GM19395 (cell line): ENCODE measurements around the gene DNAJB8.

Experiments used
- ATAC-seq: cut with Tn5 transposase; IDR thresholded peaks from one replicate; pipeline ENCODE4 v1.9.1; 2021; ENCODE audit warnings: mild to moderate bottlenecking, moderate library complexity; ENCODE audit not compliant: unreplicated experiment

The DNAJB8 gene

DNA sequence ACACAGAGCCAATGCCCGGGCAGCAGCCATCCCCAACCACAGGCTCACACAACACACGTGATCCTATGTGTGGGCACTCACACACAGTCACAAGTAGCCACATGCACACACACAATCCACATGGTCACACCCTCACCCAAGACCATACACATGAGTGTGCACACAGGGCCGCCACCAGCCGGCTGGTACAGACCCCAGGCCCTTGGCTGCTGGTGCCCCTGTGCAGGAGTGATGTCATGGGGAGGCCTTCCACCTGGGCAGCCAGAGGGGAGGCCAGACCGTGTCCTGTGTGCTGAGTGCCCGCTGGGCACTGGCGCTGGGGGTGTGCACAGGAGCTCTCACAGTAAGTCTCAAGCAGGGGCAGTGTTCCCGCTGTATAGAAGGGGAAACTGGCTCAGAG is 36.9 kb downstream of the DNAJB8 start:
- ATAC-seq = no peak

DNA sequence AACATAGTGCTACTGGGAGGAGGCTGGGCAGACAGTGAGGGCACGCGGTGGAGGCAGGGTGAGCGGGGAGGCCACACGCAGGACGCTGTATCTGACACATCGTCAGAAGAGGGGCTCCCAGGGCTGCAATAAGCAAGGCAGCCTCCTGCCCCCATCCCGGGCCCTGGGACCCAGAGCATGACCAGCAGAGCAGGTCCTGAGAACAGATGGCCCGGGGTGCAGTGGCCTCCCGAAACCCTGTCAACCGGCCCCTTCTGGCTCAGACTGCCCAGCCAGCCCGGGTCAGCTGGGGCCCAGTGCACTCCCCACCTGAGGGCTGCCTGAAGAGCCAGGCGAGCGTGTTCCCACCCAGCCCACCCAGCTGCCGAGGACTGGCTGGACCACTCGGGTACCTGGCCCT is 37.4 kb downstream of the DNAJB8 start:
- no peak for ATAC-seq

DNA sequence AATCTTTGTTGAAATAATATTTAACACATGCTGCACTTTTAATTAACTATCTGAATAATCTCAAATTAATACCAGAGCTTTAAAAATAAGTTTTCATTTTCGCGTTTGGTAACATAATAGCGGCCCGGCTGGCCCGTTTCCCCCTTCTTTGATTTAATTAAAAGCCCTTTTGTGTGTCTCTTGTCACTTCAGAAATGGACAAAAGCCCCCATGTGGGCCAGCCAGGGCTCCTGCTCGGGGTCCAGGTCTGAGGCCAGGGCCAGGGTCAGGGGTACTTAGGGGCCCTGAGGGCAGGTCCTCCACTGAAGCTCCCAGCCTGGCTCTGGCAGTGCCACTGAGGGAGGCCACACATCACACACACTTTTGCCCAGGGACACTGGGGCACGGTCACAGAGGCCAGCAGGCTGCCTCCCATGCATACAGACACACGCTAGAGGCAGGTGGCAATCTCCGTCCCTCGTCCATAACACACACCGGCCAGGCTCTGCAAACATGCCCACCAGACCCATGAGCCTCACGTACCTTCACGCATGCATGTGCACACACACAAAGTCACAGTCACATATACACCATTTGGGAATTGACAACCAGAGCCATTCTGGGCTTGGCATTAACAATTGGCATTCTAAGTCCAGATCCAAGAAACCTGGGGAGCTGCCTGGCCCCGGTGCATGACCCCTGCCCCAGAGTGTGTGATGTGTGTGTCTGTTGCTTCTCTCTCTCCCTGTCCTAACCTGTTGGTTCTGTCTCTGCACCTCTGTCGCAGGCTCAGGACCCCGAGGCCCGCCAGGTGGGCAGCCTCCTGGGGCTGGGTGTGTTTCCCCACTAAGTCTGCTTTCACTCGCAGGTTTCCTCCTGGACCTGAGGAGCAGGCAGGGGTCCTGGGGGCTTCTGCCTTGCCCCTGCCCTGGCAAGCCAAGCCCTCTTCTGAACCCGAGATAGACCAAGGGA is 38.5 kb downstream of the DNAJB8 start:
- ATAC-seq = no peak

DNA sequence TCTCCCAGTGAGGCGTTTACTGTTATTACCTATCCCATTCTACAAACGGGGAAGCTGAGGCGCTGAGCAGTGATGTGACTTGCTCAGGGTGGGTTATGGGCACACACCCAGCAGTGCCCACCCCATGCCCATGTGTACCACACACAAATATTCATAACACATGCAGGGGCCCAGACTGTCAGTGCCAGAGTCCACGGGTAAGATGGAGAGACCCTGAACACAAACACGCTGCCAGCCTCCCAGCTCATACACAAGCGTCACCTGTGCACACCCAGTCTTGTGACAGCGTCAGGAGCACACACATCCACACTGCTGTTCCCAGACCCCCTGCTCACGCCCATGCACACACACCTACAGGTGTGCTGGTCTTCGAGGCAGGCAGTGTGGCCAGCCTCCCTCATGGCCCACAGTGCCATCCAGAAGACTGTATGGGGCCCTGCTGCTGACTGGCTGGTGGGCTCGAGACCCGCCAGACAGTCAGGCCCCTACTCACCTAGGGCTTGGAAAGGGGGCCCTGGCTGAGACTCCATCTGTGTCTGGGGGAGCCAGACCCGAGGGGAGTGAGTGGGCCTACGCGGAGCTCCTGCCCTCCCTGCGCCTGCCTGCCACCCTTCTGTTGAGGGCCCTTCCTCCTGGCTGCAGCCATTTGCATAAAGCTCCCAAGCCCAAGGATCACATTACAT is 39.4 kb downstream of the DNAJB8 start:
- ATAC-seq = no peak

DNA sequence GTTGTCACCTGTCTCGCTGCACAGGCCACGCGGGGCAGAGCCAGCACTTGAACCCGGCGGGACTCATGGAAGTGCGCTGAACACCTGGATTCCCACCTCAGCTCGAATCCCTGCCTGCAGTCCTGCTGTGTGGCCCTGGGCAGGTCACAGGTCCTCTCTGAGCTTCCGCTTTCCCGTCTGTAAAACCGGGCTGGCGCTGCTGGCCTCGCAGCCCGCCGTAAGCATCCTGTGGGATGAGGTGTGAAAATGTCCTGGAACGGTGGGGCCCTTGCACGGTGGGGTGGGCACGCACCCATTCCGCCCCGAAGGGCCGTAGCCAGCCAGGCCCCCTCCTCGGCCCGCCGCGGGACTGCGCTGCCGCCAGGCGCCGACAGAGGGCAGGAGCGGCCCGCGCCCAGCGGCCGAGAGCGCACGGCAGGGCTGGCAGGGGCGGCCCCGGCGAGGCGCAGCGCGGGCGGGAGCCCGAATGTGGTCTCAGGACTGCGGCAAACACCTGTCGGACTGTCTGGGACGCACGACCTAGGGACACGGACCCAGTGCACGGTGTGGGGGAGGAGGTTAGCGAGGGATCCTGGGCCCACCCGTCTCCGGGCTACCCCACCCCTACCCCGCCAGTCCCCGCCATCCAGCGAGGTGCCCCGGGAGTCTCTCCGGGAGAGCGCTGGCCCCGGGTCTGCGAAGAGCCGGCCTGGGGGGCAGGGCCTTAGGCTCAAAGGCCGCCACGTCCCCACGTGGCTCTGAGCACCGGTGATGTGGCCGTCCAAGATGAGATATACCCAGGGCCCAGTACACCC is 40.4 kb downstream of the DNAJB8 start:
- no peak for ATAC-seq

DNA sequence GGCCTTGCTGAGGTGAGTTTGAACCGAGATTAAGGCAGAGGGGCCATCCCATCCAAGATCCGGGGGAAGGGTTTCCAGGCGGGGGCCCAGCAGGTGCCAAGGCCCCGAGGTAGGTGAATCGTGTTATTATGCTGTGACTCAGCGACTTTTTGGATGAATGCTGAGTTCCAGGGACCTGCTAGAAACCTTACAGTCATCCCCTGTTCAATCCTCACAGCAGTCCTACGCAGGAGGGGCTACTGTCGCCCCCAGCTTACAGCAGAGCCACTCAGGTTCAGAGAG is 40.9 kb downstream of the DNAJB8 start:
- no peak for ATAC-seq

DNA sequence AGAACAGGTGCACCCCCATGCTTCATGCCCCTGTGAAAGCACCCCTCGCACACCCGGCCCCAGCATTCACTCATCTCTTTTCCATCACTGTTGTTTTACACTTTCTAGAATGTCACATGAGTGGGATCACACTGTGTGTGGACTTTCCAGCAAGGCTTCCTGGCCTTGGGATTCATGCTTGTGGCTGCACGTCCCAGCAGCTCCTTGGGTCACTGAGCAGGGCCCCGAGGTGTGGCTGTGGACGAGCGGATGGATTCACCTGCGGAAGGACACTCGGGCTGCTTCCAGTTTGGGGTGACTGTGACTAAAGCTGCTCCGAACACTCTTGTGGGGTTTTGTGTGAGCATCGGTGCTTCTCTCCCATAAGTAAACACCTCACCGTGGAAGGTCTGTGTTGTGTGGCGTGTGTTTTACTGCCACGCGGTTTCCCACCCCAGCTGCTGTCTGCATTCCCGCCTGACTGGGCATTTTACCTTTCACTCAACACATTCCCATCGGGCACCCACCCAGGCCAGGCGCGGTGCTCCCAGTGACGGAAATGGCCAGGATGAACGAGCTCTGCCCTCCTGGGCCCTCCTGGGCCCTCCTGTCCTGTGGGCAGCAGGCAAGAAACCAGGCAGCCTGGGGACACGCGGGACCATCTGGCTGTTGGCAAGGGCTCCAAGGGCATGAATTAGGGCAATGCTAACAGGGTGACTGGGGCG is 41.4 kb downstream of the DNAJB8 start:
- no peak for ATAC-seq

DNA sequence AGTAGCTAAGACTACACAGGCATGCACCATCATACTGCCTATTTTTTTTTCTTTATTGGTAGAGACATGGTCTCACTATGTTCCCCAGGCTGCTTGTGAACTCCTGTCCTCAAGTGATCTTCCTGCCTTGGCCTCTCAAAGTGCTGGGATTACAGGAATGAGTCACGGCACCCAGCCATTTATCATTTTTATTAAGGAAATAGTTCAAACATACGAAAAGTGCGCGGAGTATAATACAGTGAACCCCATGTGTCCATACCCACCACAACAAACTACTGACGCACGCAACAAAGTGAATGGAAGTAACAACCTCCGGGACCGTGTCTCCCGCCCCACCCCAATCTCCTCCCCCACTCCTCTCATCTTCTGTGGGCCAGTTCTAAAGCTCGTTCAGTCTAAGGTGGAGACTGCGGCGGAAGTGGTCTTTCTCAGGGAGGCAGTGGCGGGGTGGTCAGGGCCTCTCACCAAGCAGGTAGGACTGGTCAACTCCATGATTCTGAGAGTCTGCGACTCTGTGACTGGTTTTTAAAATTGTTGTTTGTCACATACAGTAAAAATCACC is 42.1 kb downstream of the DNAJB8 start:
- ATAC-seq = no peak

DNA sequence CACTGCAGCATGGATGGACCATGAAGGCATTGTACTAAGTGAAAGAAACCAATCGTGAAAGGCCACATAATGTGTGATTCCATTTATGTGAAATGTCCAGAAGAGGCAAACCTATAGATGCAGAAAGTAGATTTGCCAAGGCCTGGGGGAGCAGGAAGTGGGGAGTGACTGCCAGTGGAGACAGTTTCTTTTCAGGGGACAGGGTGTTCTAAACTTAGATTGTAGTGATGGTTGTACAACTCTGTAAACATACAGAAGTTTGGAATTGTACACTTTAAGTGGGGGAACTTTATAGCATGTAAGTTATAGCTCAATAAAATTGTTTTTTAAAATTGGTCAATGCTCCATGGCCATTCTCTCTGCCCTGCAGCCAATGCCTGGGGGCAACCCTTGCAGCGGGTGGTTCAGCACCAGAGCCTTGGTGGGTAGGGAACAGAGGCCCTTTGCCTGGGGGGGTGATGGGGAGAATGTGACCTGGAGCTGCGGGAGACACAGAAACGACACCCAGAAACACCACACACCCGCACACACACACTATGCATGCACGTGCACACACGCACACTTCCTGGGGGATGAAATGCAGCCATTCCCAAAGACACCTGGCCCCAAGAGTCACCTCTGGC is 43.1 kb downstream of the DNAJB8 start:
- no peak for ATAC-seq

DNA sequence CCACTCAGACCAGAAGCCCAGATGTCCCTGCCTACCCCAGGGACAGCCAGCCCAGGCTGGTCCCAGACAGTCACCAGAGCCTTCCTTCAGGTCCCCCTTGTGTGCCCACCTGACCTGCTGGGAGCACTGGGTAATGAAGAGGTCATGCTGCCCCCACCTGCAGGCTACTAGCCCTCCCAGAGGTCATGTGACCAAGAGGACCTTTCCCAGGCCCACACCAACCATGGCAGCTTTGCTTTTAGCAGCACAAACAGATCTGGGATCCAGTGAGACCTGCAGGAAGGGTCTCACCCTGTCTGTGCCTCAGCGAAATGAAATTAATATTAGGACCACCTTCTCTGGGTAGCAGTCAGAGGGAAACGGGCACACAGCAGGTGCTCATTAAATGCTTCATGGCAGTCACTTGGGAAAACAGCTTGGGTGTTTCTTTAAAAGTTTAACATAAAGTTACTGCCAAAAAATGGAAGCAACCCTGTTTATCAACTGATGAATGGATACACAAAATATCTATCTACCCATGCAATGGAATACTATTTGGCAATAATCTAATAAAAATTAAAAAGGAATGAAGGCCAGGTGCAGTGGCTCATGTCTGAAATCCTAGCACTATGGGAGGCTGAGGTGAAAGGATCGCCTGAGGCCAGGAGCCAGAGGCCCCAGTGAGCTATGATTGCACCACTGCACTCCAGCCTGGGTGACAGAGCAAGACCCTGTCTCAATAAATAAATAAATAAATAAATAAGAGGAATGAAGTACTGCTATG is 43.7 kb downstream of the DNAJB8 start:
- ATAC-seq = no peak

DNA sequence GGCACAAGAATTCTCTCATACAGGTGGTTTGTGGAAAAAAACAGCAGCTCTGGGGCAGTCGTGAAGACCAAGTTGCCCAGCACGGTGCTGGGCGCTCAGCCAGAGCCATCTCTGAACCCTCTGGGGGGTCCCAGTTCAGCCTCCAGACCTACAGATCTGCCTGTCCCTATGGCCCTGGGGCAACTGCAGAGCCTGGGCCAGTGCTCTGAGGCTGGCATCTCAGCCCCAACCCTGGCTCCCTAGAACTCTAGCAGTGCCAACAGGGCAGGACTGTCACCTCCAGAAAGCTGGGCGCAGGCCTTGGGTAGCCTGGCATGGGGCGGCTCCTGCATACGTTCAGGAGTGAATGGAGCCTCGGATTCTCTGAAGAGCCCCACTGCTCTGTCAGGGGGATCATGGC is 44.7 kb downstream of the DNAJB8 start:
- no peak for ATAC-seq

DNA sequence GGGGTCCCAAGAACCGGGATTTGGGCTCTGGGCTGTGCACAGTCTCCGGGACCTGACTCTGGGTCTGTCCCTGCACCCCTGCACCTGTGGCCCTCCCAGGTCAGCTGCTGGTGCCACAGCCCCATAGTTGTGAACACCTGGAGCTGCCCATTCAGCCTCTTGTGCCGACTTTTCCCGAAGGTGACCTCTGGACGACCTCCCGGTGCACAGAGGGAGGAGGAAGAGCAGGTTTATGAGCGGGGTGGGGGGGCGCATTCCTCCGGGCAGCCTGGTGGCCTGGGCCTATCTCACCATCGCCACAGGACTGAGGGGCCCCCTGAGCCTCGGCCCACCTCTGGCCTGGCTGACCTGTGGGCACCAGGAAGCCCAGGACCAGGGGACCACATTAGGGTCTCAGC is 45.3 kb downstream of the DNAJB8 start:
- no peak for ATAC-seq

DNA sequence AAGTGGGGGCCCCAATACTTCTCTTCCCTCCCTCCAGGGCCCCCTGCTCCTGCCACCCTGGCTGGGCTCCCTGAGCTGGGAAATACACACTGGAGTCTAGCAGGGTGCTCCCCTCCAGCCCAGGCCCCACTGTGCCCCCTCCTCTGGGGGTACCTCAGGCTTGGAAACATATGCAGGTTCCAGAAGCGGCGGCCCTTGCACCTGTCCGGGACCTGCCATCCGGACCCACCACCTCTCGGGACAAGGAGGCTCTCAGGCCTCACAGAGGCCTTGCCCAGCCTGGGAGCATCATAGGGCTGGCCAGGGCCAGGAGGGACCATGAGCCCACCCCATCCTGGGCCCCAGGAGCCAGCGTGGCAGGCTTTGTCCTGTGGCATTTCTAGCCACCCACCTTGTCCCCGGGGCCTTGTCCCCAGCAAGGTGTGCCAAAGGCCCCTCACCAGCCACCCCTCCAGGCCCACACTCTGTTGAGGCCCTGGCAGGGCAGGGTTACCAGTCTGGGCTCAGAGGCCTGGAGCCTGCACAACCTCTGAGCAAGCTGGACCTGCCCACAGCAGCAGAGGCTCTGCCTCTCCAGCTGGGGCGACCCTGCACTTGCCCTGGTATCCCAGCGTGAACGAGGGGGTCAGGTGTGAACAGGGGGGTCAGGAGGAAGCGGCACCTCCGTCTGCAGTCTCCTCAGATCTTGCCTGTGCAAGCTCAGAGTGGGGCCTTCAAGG is 45.8 kb downstream of the DNAJB8 start:
- ATAC-seq = no peak

DNA sequence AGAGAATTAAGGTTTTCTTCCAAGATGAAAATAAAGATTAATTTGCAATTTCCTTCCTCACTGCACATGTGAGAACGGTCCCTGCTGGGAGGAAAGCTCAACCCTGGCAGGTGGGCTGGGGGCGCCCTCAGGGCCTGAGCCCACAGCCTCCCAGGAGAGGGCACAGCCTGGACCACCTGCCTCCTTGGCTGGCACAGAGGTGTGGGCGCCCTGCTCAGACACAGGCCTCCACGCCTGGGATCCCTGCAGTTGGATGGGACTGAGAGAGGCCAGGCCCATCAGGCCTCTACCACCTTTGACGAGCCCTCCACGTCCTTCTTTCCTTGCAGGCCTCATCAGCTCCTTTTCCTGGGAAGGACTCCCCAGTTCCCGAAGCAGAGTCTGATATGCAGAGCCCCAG is 46.4 kb downstream of the DNAJB8 start:
- ATAC-seq = no peak

DNA sequence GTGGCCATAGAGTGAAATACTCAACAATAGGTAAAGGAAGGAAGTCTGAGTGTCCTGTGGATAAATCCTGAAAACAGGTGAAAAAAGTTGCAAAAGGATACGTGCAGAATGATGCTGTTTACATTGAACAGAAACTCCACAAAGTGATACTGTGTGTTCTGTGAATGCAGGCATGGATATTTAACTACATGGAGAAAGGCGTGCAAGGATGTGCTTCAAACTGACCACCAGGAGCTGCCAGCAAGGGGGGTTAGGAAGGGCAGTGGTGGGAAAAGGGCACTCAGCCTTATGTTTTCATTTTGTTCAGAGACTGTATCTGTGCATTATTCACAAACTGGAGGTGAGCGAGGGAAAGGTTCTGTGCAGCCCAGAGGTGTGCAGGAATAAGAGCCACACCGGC is 47.4 kb downstream of the DNAJB8 start:
- ATAC-seq = no peak

DNA sequence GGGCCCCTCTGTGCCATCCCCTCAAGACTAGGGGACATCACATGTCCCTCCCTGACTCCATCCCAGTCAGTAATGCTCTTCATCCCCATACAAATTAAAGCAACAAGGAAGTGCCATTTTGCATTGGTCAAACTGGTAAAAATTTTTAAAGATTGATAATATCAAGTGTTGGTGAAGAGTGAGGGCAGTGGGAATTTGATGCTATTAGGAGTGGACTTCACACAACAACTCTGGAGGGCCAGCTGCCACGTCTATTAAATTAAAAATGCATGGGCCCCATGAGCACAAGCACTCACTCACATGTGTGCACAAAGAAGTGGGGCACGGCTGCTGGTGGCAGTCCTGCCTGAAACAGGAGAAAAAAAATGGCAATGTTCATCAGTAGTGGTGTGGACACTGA is 47.8 kb downstream of the DNAJB8 start:
- ATAC-seq = no peak

DNA sequence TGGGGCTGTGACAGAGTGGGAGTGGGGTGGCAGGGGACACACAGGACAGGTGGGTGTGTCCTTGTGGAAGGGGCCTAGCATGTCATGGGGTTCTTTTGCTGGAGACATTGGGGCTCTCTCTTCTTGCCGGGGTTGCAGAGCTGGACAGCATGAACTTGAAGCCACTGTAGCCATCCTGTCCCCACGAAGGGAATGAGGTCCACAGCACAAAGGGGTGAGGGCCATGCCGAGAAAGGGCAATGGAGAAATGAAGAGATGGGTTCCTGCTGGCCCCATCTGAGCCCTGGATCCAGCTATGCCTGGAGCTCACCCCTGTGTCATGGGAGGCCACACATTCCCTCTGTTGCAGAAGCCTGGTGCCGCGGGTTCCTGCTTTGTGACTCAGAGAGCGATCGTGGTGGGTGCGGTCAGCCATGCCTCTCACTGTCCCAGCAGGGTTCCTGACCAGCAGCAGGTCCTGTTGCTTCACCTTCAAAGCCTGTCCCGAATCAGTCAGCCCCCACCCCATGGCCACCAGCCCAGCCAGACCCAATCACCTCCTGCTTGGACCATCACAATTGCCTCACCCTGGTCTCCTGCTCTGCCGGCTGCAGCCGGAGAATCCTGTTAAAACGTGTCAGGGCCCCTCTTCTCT is 50.0 kb downstream of the DNAJB8 start:
- no peak for ATAC-seq

DNA sequence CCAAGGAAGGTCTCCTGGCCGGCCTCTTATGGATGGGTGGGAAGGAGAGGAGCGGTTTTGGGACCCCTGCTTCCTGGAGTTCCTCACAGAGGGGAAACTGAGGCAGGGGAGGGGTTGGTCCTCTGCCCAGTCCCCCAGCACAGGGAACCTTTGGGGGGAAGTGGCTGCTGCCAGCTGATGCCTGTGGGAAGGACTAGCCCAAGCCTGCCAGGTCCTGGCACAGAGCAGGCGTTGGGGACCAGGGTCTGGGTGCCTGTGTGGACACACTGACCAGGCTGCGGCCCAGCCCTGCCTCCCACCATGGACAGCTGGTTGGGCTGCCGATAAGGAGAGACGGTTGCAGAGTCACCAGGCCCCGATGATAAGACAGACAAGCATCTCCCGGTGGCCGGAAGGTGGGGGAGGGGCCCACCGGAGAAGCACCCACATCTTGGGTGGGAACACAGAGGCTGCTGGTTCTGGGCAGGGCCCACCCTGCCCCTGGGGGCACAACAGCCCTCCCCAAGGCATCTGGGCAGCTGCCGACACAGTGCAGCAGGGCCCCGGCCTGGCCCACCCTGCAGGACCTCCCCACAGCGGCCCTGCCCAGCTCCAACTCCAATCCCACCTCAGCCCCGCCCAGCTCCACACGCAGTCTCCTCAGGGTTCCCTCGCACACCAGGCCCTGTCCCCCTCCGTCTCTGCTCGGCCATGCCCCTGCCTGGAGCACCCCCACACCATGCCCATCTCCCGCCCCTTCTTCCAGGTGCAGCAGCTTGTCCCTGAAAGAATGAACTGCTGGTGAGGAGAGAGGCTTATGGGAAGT is 50.7 kb downstream of the DNAJB8 start:
- ATAC-seq = no peak
